ENCODE data around the gene L3MBTL1.
"Not testable (repeated sequence)": the region's sequence is repeated elsewhere in the genome, so short reads cannot be mapped to it uniquely, and the experiment has no call there.

L3MBTL1 gene

GRCh38 chr20:43490038-43490437 is 17.5 kb upstream of the L3MBTL1 start:
- in situ Hi-C loops (cut with MboI; ENCODE audit: low pct_unique_long_range_greater_than_20kb, low sequenced_read_pairs) = no loop called here
- DNase-seq = no peak

GRCh38 chr20:43492101-43492500 is 15.4 kb upstream of the L3MBTL1 start:
- in situ Hi-C loops (cut with MboI; ENCODE audit: low pct_unique_long_range_greater_than_20kb, low sequenced_read_pairs) = no loop called here
- DNase-seq = no peak

GRCh38 chr20:43495388-43495787 is 12.1 kb upstream of the L3MBTL1 start:
- in situ Hi-C loops (cut with MboI; ENCODE audit: low pct_unique_long_range_greater_than_20kb, low sequenced_read_pairs) = no loop called here
- DNase-seq = no peak

DNA sequence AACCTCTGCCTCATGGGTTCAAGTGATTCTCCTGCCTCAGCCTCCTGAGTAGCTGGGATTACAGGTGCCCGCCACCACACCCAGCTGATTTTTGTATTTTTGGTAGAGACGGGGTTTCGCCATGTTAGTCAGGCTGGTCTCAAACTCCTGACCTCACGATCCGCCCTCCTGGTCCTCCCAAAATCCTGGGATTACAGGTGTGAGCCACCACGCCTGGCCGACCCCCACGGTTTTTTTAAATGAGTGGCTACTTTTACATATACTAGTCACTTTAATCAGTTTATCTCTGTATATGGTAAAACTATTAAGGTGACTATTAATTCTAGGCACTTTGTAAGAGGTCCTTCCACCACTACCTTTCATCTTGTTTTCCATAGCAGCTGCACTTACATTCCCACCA is 5.5 kb upstream of the L3MBTL1 start:
- DNase-seq; in situ Hi-C loops (cut with MboI; ENCODE audit: low pct_unique_long_range_greater_than_20kb, low sequenced_read_pairs): not testable (repeated sequence)

GRCh38 chr20:43506238-43506637 is 1.3 kb upstream of the L3MBTL1 start:
- in situ Hi-C loops (cut with MboI; ENCODE audit: low pct_unique_long_range_greater_than_20kb, low sequenced_read_pairs) = no loop called here
- DNase-seq = no peak

DNA sequence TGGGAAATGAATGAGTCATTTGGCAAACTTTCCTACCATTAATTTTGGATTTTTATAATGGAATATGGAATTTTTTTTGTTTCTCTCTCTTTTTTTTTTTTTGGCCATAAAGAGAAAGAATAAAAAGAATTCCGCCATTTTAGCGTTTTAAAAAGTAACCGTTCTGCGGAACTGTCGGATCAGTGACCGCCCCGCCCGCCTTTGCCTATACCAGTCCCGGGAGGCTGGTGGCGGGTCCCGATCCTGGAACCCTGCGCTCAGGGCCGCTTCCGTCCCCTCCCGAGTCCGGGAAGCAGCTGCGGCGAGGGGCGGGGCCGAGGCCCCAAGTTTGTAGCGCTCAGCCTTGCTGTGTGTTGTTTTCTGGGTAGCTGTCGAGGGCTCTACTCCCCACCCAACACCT is 609 bp downstream of the L3MBTL1 start:
- in situ Hi-C loops (cut with MboI; ENCODE audit: low pct_unique_long_range_greater_than_20kb, low sequenced_read_pairs) = no loop called here
- DNase-seq = no peak

DNA sequence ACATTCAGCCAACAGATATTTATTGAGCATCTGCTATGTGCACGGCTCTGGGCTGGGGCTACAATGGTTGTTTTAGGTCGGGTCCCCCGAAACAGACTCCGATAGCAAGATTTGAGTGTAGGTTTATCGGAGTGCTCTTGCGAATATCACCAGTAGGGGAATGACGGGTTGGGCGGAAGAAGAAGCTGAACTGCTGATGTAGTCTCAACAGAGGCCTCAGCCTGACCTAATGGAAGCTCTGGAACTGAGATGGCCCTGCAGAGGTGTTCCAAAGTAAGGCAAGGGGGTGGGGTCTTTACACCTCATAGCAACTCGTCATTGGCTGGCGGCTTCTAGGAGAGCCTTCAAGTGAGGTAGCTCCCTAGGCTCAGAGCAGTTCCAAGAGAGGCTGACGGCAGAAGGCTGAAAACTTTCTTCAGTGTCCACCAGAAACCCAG is 1.1 kb downstream of the L3MBTL1 start:
- in situ Hi-C loops (cut with MboI; ENCODE audit: low pct_unique_long_range_greater_than_20kb, low sequenced_read_pairs) = no loop called here
- no peak for DNase-seq

DNA sequence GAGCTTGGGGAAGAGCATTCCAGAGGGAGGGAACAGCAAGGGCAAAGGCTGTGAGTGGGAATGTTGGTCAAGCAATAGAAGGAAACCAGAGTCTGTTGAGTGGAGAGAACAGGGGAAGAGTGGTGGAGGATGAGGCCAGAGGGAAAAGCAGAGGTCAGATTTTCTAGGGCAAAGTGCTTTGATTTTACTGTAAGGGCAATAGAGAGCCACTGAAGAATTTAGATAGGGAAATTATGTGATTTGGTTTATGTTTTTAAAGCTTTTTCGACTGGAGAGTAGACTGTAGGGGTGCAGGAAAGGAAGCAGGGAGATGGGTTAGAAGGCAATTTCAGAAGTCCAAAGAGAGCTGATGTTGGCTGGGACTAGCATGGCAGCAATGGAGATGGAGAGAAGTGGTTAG is 4.4 kb downstream of the L3MBTL1 start:
- in situ Hi-C loops (cut with MboI; ENCODE audit: low pct_unique_long_range_greater_than_20kb, low sequenced_read_pairs) = no loop called here

GRCh38 chr20:43513372-43513930 is 6.0 kb downstream of the L3MBTL1 start:
- in situ Hi-C loops (cut with MboI; ENCODE audit: low pct_unique_long_range_greater_than_20kb, low sequenced_read_pairs) = no loop called here
- DNase-seq = no peak

More for the DNA sequence above, 4.4 kb downstream of the L3MBTL1 start:
- DNase-seq = no peak

DNA sequence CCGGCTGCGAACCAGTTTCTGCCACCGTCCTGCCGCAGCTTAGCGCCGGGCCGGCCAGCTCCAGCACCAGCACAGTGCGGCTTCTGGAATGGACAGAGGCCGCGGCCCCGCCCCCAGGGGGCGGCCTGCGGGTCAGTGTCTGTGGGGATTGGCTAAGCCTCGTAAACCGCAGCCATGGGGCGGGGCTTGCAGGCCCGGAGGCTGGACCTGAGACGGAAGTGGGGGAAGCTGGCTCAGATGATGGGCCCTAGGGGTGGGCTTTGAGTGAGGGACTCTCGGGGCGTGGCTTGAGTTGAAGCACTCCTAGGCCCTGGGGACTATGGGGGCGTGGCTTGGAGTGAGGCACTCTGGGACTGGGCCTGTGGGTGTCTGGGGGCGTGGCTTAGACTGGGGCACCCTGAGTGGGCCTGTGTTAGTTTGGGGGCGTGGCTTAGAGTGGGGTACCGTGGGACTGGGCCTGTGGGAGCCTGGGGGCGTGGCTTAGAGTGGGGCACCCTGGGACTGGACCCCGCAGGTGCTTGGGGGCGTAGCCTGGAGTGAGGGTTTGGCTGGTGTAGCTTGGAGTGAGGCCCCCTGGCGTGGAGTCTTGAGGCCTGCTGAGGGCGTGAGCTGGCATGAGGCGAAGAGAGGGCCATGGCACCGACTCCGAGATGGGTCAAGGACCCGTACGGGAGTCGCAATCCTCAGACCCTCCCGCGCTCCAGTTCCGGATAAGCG is 6.6 kb downstream of the L3MBTL1 start:
- no peak for DNase-seq
- in situ Hi-C loops (cut with MboI; ENCODE audit: low pct_unique_long_range_greater_than_20kb, low sequenced_read_pairs) = no loop called here

DNA sequence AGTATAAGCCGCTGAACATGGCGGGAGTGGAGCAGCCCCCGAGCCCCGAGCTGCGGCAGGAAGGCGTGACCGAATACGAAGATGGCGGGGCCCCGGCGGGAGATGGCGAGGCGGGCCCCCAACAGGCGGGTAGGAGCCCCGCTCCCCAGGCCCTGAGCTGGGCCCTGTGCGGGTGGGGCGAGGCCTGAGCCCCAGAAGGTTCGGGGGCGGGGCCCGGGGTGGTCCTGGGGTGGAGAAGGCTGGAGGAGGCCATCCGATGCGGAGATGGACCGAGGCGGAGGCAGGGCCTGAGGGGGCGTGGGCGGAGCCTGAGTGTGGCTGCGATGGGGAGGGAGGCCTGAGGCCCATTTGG is 7.1 kb downstream of the L3MBTL1 start:
- no peak for DNase-seq
- in situ Hi-C loops (cut with MboI; ENCODE audit: low pct_unique_long_range_greater_than_20kb, low sequenced_read_pairs) = no loop called here

DNA sequence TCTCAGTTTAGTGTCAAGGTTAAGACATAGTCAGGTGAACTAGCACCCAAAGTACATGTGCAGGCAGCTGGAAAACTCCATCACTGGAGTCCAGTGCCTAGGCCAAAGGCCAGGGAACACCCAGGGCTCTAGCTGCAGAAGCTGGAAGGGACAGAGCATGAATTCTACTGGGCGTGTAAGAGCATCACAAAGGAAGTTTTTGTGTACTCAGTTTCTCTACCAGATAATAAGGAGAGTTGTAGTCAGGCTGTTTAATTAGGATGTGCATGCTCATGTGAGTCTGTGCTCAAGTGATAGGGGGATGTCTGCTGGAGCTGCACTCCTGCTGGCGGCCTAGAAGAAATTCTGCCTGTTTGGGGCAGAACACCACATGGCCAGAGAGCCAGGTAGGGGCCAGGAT is 8.1 kb downstream of the L3MBTL1 start:
- no peak for DNase-seq
- in situ Hi-C loops (cut with MboI; ENCODE audit: low pct_unique_long_range_greater_than_20kb, low sequenced_read_pairs) = no loop called here

GRCh38 chr20:43516251-43516824 is 8.8 kb downstream of the L3MBTL1 start:
- DNase-seq = no peak
- in situ Hi-C loops (cut with MboI; ENCODE audit: low pct_unique_long_range_greater_than_20kb, low sequenced_read_pairs) = no loop called here

DNA sequence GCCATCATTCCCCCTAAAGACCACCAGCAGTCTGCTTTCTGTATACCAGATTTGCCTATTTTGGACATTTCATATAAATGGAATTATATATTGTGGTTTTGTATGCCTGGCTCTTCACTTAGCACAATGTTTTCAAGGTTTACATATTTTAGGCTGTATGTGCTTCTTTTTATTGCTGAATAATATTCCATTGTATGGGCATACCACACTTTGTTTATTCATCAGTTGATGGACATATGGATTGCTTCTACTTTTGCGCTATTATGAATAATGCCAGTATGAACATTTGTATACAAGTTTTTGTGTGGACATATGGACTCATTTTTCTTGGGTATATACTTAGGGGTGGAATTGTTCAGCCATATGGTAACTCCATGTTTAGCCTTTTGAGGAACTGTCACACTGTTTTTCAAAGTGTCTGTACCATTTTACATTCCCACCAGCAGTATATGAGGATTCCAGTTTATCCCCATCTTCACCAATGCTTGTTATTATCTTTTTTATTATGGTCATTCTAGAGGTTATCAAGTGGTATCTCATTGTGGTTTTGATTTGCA is 12.7 kb downstream of the L3MBTL1 start:
- in situ Hi-C loops (cut with MboI; ENCODE audit: low pct_unique_long_range_greater_than_20kb, low sequenced_read_pairs) = no loop called here
- no peak for DNase-seq

DNA sequence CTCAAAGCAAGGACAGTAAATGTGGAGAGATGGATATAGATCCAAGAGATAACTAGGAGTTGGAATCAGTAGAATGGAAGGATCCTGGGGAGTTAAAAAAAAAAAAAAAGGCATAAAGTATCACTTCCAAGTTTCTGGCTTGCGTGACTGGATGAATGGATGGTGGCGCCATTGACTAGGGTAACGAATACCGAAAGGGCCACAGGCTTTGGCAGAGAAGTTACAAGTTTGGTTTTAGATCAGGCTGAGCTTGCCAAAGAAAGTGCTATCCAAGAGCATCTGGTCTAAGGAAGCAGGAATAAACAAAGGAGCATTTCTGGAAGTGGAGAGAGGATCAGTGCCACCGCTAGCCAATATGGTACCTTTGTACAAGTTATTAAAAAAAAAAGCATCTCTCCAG is 17.5 kb downstream of the L3MBTL1 start:
- in situ Hi-C loops (cut with MboI; ENCODE audit: low pct_unique_long_range_greater_than_20kb, low sequenced_read_pairs) = loop anchor here (25.0 kb wide), 1 partner anchor 562 kb away; no protein-coding TSS in a partner anchor
- DNase-seq = no peak

DNA sequence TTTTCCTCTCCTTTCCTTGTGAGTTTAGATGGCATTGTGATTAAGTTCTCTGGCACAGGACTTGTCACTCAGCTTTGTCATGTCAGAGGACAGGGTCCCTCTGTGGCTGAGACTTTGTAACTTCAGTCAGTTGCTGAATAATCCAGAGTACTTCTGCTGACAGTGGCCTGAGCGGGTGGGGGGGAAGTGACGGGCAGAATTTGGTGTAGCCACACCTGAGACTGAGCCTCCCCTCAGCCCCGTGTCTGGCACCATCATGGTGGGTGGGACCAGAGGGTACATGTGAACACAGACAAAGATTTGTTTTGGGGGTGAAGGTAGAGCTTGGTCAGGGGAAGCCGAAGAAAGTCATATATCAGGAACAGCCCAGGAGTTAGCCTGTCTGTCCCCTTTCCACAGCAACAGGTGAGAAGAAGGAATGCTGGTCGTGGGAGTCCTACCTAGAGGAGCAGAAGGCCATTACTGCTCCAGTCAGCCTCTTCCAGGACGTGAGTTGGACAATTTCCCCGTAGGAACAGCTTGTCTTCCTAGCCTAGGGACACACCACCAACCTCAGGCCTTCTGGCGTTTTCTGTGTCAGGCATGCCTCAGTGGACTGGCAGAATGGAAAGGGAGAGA is 20.9 kb downstream of the L3MBTL1 start:
- in situ Hi-C loops (cut with MboI; ENCODE audit: low pct_unique_long_range_greater_than_20kb, low sequenced_read_pairs) = loop anchor here (25.0 kb wide), 1 partner anchor 559 kb away; no protein-coding TSS in a partner anchor
- no peak for DNase-seq

DNA sequence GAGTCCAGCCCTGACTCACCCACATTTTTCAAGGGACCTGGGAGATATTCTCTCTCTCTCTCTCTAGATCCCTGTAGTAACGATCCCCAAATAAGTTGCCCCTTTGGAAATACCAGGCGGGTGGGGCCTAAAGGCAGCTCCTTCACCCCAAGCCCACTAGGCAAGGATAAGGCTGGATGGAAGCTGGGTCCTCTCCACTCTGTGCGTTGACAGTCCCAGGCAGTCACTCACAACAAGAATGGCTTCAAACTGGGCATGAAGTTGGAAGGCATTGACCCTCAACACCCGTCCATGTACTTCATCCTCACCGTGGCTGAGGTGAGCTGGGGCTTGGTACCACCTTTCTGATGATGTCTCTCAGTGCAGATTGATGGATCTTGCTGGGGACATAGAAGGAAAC is 21.6 kb downstream of the L3MBTL1 start:
- in situ Hi-C loops (cut with MboI; ENCODE audit: low pct_unique_long_range_greater_than_20kb, low sequenced_read_pairs) = loop anchor here (25.0 kb wide), 1 partner anchor 558 kb away; no protein-coding TSS in a partner anchor
- no peak for DNase-seq

GRCh38 chr20:43529457-43530153 is 22.1 kb downstream of the L3MBTL1 start:
- in situ Hi-C loops (cut with MboI; ENCODE audit: low pct_unique_long_range_greater_than_20kb, low sequenced_read_pairs) = loop anchor here (25.0 kb wide), 1 partner anchor 558 kb away; no protein-coding TSS in a partner anchor

More at GRCh38 chr20:43529457-43530153, 22.1 kb downstream of the L3MBTL1 start:
- no peak for DNase-seq
